Measurements from ENCODE around the gene WDR41.
"Not testable (repeated sequence)": the region's sequence is repeated elsewhere in the genome, so short reads cannot be mapped to it uniquely, and the experiment has no call there.

WDR41 gene

DNA sequence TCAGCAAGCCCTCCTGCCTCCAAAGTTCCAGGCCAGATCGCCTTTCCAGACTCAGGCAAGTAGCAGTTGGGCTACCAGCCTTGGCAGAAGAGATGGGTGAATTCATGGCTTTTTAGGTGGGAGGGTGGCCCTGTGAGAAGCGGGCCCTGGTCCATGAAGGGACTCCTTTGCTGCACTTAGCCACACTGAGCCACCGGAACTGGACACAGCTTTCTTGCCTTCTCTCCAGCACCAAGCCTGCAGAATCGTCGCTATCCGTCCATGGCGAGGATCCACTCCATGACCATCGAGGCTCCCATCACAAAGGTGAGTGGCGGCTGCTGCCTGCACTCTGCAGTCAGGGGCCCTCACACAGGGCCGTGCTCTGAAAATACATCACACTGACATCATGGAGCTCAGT is 85.0 kb downstream of the WDR41 start:
- no peak for DNase-seq (ENCODE audit: low read depth in 2 of 2)

DNA sequence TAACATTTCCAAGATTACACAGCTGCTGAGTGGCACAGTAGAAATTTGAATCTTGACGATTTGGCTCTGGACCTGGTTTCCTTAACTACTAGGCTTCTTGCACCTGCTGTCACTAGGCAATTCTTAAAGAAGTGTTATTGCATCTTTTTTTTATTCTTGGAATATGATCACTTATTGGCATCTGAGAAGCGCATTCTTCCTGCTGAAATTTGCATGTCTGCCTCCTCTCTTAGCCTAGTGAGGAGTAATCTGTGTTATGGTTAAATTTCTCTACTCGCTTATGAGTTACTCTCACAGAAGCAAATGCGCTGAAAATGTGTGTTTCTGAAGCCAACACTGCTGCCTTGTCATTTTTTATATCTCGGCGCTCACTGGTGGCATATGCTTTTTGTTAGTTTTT is 89.3 kb downstream of the WDR41 start:
- no peak for DNase-seq (ENCODE audit: low read depth in 2 of 2)

DNA sequence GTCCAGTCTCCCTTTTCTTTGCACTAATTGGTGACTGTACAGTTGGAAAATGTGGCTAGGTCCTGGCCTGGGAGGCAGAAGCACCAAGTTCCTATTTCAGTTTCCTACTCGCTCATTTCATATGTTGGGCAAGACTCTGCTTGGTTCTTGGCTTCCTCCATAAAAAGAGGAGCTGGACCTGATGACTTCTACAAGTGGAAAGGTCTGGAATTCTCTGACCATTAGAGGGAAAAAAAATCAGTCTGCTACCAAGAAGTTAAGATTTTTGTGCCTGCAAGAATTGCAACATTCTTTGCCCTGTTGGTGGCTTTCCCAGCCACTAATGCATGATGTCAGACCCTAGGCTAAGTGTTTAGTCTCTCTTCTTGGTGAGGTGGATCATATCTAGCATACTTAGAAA is 91.5 kb downstream of the WDR41 start:
- DNase-seq (ENCODE audit: low read depth in 2 of 2), result no peak

DNA sequence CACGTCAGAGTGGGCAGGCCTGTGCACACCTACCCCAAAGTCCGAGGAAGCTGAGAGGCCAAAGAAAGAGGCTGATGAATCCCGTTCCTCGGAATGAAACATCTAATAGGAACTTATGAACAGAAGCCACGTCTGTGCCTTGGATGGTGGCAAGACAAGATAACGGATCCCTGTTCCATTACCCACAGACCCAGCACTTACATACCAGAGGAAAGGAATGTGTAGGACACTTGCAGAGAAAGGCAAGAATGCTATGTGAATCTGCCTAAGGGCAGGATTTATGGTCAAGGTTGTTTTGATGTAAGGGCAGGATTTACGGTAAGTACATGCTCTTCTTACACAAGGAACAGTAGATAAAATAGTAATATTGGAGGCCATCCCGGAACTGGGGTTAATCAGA is 93.2 kb downstream of the WDR41 start:
- no peak for DNase-seq (ENCODE audit: low read depth in 2 of 2)

DNA sequence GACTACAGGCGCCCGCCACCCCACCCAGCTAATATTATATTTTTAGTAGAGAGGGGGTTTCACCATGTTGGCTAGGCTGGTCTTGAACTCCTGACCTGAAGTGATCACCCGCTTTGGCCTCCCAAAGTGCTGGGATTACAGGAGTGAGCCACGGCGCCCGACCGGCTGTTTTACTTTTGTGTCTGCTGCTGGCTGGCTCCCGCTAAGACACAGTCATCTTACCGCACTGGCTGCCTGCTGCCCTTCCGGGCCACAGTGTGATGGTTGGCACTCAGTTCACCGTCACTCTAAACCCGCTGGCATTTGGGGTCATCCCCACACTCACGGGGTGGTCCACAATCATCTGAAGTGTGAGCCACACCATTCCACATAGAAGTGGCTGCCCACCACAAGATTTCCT is 93.7 kb downstream of the WDR41 start:
- no peak for DNase-seq (ENCODE audit: low read depth in 2 of 2)

DNA sequence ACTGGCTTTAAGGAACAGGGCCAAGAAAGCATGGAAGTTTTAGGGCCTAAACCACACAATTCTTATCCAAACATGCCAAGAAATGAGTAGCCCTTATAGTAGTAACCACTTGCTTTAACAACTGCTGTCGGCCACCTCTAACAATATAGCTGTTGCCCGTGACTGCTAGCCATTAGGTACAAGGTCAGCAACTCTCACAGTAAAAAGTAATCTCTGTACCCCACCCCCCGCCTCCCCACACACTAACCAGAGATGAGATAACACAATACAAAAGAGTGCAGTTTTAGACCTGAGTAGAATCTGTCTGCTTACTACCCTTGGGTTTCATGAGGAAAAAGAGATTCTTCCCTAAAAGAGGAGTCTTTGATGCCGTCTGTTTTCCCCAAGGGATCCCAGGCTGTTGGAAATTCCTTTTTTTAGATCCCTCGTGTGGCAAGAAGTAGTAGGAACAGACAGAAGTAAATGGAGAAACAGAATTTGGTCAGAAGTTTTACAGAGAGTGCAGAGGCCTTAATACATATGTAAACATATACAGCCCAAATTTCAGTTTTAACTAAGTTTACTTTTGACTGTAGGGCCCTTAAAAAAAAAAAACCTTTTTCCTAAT is 94.3 kb downstream of the WDR41 start:
- no peak for DNase-seq (ENCODE audit: low read depth in 2 of 2)

DNA sequence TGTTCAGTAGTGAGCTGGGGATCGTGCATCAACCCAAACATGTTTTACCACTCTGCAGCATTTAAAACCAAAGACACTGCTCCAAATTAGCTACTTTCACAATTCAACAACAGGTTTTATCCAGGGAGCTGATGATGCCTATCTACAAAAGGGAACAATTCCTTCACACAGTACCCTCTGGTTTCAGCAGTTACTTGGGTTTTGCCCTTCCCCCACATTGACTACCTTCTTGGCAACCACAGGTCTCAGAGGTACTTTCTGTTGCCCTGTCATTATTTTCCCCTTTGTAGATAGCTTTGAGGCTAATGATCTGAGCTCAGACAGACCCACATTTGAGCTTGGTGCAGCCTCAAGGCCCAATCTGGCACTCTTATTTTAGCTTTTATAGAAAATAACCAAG is 96.1 kb downstream of the WDR41 start:
- no peak for DNase-seq (ENCODE audit: low read depth in 2 of 2)

DNA sequence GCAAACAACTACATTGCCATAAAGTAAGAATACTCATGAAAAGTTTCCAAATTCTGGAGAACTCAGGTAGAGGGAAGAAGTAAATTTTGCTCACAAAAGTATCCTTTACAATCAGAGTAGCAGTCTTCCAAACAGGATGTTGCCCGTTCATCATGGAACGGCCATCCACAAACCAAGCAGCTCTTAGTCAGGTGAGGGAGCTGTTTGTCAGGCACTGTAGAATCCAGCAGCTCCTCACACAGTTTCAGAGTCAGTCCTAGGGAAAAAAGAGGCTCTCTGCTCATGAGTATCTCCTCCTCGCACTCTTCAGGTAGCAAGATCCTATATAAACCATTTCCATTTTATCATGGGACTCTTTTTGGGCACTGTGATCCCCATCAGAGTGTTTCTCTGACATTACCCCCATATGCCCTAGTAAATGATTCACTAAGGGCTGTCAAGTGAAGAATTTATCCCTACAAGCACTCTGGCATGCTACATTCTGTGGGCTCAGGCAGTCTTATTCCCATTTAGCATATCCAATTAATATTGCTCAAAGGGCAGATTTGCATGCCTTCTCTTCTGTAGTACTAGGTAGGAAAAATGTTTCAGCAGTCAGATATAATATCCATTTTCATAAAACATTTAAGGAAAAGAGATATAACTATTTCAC is 97.9 kb downstream of the WDR41 start:
- DNase-seq (ENCODE audit: low read depth in 2 of 2), result no peak

DNA sequence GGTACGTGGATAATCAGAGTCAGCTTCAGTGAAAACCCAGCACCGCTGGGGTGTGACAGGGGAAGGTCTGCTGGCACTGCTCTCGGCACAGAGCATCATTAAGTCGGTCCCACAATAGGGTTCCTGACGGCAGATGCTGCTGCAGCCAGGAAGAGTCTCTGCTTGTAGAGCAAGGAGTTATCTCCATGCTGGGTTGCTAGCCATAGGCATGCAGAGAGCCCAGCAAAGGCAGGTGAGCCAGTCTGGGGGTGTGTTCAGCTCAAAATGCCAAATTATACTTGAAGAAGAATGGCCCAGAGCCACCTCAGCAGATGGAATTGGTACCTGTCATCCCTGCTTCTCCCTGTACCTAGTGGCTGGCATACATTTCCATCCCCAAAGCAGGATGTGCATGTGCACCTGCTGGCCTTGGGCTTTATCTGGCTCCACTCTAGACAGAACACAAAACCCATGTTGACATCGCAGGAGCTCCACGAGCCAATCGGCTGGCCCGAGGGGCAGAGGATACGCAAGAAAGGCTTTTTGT is 100.8 kb downstream of the WDR41 start:
- no peak for DNase-seq (ENCODE audit: low read depth in 2 of 2)

DNA sequence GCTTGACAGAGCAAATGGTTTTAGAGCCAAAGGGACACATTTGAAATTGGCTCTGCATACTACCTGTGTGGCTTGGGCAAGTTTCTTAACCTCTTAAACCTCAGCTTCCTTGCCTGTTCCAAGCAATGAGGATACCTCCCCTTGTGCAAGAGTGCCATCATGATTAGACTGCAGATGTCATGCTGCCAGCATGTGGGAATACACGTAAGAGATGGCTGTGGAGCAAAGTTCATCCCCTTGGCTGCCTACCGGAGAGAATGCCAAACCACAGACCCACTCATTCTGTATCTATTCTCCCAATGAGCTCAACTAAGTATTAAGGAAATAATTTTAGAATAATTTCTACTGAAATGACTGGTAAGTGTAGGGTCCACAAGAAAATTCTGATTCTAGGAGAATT is 101.3 kb downstream of the WDR41 start:
- no peak for DNase-seq (ENCODE audit: low read depth in 2 of 2)

DNA sequence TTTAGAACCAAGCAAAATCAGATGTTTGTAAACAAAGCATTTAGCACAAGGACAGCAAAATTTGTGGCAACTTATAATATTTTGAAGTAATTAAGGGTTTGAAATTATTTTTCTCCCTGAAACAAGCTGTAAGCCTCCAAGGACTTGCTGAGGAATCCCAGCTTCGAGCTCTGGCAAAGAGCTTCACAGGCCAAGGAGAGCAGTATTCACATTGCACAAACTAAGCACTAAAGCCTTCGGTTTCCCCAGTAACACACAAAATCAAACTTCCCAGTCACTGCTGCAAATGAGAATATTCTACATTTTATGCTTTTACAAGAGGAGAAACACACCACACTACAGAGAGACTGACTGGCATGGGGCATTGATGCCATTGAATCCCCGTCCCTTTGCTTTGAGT is 101.9 kb downstream of the WDR41 start:
- DNase-seq (ENCODE audit: low read depth in 2 of 2), result no peak

DNA sequence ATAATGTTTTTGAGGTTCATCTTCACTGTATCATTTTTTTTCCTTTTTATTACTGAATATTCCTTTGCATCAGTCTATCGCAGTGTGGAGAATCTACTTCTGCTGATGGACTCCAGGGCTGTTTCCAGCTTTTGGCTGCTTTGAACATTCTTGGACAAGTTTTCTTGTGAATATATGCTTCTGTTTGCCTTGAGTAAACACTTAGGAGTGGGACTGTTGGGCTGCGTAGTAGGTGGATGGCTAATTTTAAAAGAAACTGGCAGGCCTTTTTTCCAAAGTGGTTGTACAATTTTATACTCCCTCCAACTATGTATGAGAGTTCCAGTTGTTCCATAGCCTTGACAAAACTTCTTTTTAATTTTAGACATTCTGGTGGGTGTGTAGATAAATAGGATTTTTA is 102.4 kb downstream of the WDR41 start:
- DNase-seq (ENCODE audit: low read depth in 2 of 2), result no peak

DNA sequence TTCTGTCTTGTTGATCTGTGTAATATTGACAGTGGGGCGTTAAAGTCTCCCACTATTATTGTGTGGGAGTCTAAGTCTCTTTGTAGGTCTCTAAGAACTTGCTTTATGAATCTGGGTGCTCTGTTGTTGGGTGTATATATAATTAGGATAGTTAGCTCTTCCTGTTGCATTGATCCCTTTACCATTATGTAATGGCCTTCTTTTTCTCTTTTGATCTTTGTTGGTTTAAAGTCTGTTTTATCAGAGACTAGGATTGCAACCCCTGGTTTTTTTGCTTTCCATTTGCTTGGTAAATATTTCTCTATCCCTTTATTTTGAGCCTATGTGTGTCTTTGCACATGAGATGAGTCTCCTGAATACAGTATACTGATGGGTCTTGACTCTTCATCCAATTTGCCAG is 105.8 kb downstream of the WDR41 start:
- DNase-seq (ENCODE audit: low read depth in 2 of 2), result not testable (repeated sequence)

DNA sequence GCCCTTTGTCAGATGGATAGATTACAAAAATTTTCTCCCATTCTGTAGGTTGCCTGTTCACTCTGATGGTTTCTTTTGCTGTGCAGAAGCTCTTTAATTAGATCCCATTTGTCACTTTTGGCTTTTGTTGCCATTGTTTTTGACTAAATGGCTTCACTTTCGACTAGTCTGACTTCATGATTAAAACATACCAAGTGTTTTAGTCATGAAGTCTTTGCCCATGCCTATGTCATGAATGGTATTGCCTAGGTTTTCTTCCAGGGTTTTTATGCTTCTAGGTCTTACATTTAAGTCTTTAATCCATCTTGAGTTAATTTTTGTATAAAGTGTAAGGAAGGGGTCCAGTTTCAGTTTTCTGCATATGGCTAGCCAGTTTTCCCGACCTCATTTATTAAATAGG is 108.8 kb downstream of the WDR41 start:
- not testable (repeated sequence) for DNase-seq (ENCODE audit: low read depth in 2 of 2)

Measured in stimulated activated CD8-positive, alpha-beta memory T cell treated with anti-CD3 and anti-CD28 coated beads, Interleukin-15, amount 100 ng/mL, for 4 hours (primary cell).